Mononuclear cell (primary cell): ENCODE data around the gene PARD3B. TPM values are rescaled to one million over a fixed set of nuclear protein-coding genes. Genes with fewer than 3 reads are reported as not detected.

Source experiments
- H3K27me3 ChIP-seq: 2 replicates; pipeline ENCODE4 v1.6.0; 2011; ENCODE audit warnings: low read length, control low read depth; ENCODE audit not compliant: insufficient read depth
- H3K4me1 ChIP-seq: 2 replicates; pipeline ENCODE4 v1.5.1; 2011; ENCODE audit warnings: mild to moderate bottlenecking, low read length, control low read depth; ENCODE audit not compliant: insufficient read depth
- H3K4me3 ChIP-seq: 2 replicates; pipeline ENCODE4 v1.5.1; 2011; ENCODE audit warnings: mild to moderate bottlenecking, low read length, moderate library complexity
- H3K9me3 ChIP-seq: 2 replicates; pipeline ENCODE4 v1.5.1; 2011; ENCODE audit warnings: low read depth, mild to moderate bottlenecking, control low read depth, low read length
- total RNA-seq: library from RNA; depleted of rRNA; stranded (reverse); fragments of >200 nt; gene quantifications from one replicate; pipeline ENCODE4 v1.2.3, GENCODE V29; 2012

The PARD3B gene
- total RNA-seq, 1 donor, result 0.94 TPM

DNA sequence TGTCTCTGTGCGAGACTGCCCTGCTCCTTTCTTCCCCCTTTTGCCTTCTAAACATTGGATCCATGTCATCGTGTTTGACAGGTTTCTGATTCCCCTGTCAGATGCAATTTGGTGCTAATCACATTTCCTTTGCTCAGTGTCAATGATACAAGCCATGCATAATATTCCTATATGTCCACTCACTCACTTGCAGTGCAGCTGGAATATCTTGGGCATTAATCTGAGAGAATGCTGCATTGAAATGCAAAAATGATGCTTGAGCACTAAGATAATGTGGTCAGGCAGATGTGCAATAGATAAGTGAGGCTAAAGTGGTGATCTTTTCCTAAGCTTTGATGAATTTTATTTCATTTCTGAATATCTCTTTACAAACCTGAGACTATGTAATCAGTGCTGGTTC is 375.5 kb downstream of the PARD3B start:
- no peaks in the 10 kb centered on the region for H3K27me3 ChIP-seq
- no peak overlapping the region for H3K4me3 ChIP-seq
- H3K9me3 ChIP-seq, result no peaks in the 10 kb centered on the region
- H3K4me1 ChIP-seq, result no peaks in the 10 kb centered on the region

DNA sequence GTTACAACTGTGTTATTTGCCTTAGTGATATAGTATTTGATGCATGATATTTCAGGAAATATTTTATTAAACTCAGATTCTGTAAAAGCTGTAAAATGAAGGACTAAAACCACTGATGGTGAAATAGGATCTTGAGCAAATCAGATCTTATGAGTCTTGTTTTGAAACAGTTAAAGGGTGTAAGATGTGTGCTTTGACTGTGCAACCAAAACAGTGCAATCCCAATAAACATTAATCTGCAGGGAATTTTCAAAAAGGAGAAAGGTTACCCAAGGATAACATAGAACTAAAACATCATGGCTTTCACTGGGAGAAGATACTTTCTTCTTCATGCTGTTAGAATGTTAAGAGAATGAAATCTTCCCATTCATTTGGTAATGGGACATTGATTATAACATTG is 378.7 kb downstream of the PARD3B start:
- Histone ChIP-seq H3K9me3 (no peaks in the 10 kb centered on the region), H3K4me3 (no peak overlapping the region), H3K4me1 (no peaks in the 10 kb centered on the region), H3K27me3 (no peaks in the 10 kb centered on the region)

DNA sequence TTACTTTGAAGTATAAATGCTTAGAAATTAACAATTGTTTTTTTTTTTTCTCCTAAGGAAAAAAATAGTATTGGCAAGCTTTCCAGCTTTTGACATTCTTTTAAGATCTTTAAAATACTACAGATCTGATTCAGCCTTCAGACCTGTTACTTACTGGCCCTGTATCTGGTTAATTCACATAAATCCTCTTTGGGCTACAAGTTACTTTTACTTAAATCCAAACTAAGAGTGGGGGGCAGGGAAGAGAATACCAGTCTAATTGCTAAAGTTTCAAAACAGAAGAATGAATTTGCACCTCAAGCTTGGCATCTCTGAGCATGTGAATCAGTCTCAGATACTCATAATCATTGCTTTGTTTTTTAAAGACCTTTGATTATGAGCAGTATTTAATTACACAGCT is 386.3 kb downstream of the PARD3B start:
- no peaks in the 10 kb centered on the region for H3K9me3 ChIP-seq
- H3K27me3 ChIP-seq, result no peaks in the 10 kb centered on the region
- no peak overlapping the region for H3K4me3 ChIP-seq
- no peaks in the 10 kb centered on the region for H3K4me1 ChIP-seq

DNA sequence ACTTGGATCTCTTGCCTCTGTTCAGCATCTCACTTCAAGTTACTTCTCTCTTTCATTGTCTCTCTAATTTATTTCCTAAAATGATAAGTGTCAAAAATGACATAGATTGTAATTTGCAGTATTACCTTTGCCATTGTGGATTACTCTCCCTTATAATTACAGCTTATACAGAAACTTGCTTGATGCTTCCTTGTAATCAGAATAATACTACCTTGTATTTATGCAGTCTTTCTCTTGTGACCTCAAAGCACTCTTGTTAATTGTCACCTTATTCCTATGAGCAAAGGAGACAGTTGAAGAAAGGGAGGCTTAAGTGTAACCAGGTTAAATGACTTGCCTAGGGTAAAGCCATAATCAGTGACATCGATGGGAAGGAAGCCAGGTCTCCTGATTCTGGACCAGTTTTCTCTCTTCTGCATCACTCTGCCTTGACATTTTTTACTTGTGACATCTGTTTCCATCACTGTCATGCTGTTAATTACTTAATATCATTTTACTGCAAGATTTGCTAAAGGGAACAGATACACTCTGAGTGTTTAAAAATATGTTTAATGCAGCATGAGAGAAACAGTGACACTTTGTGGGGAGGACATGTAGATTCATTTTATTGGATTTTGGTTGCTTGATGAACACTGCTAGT is 388.6 kb downstream of the PARD3B start:
- H3K4me3 ChIP-seq, result no peak overlapping the region

DNA sequence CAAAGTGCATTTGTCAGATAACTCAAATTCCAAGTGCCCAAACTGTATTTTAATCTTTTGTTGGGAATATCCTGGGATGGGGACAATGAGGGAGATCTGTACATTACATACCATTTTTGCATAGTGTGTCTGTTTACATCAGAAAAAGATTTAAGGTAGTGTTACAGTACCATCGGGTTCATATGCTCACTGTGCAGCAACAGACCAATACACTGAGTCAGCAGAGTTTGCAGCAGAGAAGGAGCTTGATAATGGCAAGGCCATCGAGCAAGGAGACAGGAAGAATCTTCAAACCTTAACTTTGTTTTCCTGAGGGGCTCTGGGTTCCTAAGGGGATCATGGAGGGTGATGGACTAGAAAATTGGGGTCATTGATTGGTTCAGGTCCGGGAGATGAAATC is 399.7 kb downstream of the PARD3B start:
- no peaks in the 10 kb centered on the region for H3K27me3 ChIP-seq
- no peaks in the 10 kb centered on the region for H3K4me1 ChIP-seq
- peaks cover 5% of the 10 kb centered on the region for H3K9me3 ChIP-seq
- H3K4me3 ChIP-seq, result no peak overlapping the region

More for the DNA sequence above, 388.6 kb downstream of the PARD3B start:
- H3K9me3 ChIP-seq, result no peaks in the 10 kb centered on the region
- no peaks in the 10 kb centered on the region for H3K27me3 ChIP-seq
- no peaks in the 10 kb centered on the region for H3K4me1 ChIP-seq

DNA sequence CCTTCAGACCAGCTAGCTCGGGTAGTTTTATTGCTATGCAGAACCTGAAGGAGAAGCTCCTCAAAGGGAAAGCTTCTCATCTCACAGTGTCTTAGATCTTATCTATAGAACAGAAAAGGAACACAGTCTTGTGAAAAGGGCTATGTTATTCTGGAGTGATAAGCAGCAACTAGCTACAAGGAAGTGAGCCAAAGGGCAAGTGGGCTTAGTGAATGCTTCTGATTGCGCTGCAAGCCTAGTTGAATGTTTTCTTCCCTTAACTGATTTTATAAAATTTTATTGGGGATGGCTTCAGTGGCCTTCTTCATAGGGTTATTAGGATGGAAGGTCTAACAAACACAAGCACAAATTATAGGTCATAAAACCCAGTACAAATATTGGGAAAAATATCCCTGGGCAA is 400.1 kb downstream of the PARD3B start:
- Histone ChIP-seq H3K4me3 (no peak overlapping the region), H3K27me3 (no peaks in the 10 kb centered on the region), H3K4me1 (no peaks in the 10 kb centered on the region), H3K9me3 (peaks cover 5% of the 10 kb centered on the region)

DNA sequence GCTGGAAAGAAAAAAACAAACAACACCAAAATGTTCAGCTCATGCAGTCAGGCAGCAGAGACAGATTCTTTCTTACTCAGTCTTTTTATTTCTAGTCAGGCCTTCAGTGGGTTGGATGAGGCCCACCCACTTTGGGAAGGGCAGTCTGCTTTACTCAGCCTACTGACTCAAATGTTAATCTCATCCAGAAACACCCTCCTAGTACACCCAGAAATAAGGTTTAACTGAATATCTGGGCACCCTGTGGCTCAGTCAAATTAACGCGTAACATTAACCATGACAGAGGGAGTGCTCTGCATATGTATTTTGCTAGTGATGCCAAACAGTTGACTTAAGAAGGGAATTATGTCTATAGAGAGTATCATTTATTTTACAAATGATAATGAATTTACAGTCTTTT is 401.6 kb downstream of the PARD3B start:
- H3K4me1 ChIP-seq, result no peaks in the 10 kb centered on the region
- peaks cover 5% of the 10 kb centered on the region for H3K9me3 ChIP-seq
- no peak overlapping the region for H3K4me3 ChIP-seq
- no peaks in the 10 kb centered on the region for H3K27me3 ChIP-seq

DNA sequence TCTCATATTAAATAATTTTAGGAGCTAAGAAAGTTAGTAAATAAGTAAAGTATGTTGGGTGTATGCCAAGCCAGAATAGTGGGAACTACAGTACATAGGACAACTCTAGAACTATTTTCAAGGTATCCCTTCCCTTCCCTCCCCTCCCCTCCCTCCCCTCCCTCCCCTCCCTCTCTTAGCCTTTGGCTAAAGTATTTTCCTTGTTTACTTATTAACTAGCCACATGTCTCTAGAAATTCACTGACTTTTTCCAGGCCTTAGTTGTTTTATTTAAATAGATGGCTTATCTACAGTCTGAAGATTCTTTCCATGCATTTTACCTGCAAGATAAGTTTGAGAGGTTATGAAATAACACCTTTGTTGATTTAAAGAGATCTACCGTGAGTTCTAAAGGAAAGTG is 402.1 kb downstream of the PARD3B start:
- no peaks in the 10 kb centered on the region for H3K27me3 ChIP-seq
- no peaks in the 10 kb centered on the region for H3K4me1 ChIP-seq
- peaks cover 5% of the 10 kb centered on the region for H3K9me3 ChIP-seq
- H3K4me3 ChIP-seq, result no peak overlapping the region

DNA sequence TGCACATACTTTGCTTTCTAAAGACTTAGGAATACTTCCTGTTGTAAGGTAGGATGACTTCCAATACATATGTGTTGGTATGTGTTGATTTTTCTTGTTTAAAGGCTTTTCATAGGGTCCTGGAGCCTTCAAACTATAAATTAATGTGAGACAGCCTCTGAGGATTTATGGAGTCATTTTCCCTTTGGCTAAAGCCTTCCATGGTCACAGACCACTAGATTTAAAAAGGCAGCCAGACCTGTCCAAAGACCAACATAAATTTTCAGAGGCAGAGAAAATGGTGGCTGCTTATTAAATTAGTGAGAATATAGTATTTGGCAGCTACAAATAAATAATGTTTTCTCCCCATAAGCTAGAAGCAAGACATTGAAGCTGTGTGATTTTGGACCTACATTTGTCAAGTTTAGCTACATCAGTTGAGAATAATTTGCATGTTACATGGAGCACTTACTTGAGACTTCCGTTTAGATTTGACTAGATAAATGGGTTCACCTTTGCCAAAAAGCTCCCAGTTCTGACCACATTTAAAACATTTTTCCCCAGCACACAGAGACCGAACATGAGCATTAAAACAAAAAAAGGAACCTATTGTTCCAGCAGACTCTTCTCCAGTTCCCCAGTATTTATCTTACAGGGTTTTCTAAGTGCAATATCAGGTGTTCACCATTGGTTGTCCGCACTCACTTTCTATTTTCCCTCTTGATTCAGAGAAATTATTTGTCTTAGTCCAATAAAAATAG is 402.9 kb downstream of the PARD3B start:
- no peak overlapping the region for H3K4me3 ChIP-seq
- H3K4me1 ChIP-seq, result no peaks in the 10 kb centered on the region
- H3K9me3 ChIP-seq, result peaks cover 5% of the 10 kb centered on the region
- H3K27me3 ChIP-seq, result no peaks in the 10 kb centered on the region

DNA sequence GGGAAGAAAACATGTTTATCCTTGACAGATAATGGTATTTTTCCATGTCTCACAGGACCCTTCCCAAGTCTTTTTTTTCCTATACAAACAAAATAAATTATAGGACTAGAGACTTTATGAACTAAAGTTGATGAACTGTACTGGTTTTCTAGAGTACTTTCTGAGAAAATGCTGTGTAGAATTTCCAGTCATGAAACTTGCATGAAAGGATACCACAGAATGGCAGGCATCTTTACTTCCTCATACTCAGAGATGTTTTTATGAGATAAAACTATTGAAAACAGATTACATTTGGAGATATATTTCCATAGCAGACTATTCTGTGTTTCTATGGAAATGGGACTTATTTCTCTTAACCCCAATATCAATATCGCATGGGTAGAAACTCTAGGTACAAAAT is 403.5 kb downstream of the PARD3B start:
- H3K4me1 ChIP-seq, result no peaks in the 10 kb centered on the region
- H3K27me3 ChIP-seq, result no peaks in the 10 kb centered on the region
- no peak overlapping the region for H3K4me3 ChIP-seq
- H3K9me3 ChIP-seq, result peaks cover 5% of the 10 kb centered on the region

DNA sequence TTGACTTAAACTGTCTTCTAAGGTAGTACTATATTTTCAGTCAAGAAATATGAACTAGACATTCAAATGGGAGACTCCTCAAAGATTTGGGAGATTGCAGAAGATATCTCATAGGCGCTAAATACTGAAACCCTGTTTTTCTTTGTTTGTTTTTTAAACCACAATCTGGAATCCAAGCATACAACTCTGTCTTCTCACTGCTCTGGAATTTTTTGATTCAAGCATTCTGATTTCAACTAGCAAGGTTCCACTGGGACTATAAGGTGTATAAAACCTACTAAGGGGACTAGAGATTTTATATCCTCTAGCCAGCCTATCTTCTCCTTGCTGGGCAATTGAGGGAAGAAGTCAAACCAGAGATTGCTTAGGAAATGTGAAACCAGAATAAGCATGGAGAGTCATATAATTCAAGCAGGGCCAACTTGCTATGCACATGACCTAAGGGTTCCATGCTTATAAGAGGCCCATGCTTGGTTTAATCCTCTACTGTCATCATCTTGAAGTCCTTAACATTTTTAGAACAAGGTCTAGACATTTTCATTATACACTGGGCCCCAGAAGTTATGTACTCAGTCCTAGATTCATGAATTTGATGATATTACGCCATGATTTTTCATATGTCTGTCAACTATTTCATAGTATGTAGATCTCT is 405.5 kb downstream of the PARD3B start:
- Histone ChIP-seq H3K27me3 (no peaks in the 10 kb centered on the region), H3K4me3 (no peak overlapping the region), H3K4me1 (no peaks in the 10 kb centered on the region), H3K9me3 (no peaks in the 10 kb centered on the region)

DNA sequence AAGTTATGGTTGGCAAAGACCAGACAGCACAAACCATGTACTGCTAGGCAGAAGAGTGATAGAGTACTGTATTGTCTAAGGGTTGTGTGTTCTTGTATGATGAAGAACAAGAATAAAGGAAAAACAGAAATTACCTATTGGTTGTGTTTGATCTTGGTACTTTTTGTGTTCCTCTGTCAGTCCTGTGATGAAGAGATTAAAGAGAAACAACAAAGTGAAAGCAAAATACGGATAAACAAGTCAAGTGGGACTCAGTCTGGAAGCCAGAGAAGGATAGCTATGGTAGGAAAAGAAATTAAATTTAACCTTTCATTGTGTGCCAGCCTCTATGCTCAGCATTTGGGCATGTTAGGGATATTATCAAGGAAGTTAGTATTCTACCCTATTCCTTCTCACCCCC is 413.1 kb downstream of the PARD3B start:
- Histone ChIP-seq H3K27me3 (no peaks in the 10 kb centered on the region), H3K4me1 (no peaks in the 10 kb centered on the region), H3K9me3 (no peaks in the 10 kb centered on the region), H3K4me3 (no peak overlapping the region)

DNA sequence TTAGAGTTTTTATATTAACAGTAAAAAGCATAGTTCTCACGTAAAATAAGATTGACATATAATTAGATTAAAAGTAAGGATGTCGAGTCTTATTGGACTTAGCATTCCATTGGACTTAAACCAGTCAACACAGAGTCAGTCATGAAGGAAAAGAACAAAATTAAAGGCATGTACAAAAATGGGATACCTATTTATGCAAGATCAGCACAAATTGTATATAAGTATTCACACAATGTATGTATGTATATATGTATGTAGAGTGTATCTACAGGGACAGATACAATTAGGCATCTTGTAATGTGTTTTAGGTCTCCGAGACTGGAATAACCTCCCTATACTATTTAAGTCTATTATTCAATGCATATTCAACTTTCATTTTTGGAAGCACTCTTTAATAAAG is 419.1 kb downstream of the PARD3B start:
- Histone ChIP-seq H3K4me3 (no peak overlapping the region), H3K4me1 (peaks cover 21% of the 10 kb centered on the region), H3K27me3 (no peaks in the 10 kb centered on the region), H3K9me3 (no peaks in the 10 kb centered on the region)

DNA sequence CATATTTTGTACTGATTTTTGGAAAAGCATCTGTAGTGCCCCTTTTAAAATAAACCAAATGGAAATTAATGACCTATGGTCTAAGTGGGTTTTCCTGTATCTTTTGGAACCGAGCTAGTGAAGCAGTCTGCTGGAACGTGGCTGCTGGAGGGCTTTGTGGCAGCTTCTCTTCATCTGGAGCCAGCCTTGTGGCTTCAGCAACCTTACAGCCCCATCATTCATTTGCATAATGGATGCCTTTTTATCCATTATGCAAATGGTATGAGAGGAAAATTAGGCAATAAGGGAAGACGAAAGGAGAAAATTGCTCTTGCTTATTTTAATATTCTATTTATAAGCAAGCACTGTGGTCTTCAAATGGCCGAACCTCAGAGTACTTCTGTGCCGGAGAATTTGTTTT is 421.0 kb downstream of the PARD3B start:
- no peaks in the 10 kb centered on the region for H3K27me3 ChIP-seq
- no peak overlapping the region for H3K4me3 ChIP-seq
- peaks cover 25% of the 10 kb centered on the region for H3K4me1 ChIP-seq
- H3K9me3 ChIP-seq, result no peaks in the 10 kb centered on the region

DNA sequence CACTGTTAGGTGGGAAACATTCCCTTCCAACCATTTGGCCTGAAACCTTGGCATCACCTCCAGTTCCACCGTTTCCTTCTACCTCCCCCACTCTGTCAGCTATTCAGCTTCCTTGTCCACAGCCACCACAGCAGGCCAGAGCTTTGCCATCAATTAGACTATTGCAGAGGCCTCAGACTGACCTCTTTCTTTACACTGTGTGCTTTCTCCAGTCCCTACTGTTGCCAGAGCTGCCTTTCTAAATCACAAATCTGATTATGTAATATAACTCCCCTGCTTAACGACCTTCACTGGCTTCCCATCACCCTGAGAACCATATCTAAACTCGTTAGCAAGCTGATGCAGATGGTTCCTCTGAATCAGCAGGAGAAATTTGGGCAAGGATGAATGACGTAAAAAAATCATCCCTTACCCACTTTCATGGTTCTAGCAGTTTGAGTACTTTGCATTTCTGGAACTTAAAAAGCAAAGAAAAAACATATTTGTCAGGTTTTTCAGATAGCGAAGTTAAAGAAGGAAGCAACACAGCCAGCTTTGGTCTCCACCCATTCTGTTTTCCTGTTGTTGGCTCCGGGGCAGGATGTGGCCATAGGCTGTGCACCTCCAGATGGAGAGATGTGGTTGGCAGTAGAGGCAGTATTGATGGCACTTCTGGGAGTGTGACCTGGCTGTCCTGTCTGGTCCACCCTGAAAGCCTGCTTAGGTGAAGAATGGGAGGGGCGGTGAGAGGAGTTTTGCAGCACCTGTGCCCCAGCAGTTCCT is 422.1 kb downstream of the PARD3B start:
- Histone ChIP-seq H3K4me3 (no peak overlapping the region), H3K4me1 (peaks cover 25% of the 10 kb centered on the region), H3K9me3 (no peaks in the 10 kb centered on the region), H3K27me3 (no peaks in the 10 kb centered on the region)
